Loucy (cell line): ENCODE data around the gene C2CD4C.

Experiments used
- CTCF ChIP-seq: fragments of 200-600 bp; sonication (generic); conservative IDR thresholded peaks from 2 replicates; pipeline ENCODE4 v1.5.1; 2014; ENCODE audit warnings: mild to moderate bottlenecking, antibody characterized with exemption, low read length
- EZH2phosphoT487 ChIP-seq: fragments of 200-600 bp; IDR thresholded peaks from 2 replicates; pipeline ENCODE4 v1.6.1; 2018; ENCODE audit warnings: antibody characterized with exemption, mild to moderate bottlenecking, moderate library complexity, borderline replicate concordance

GRCh38 chr19:364496-365287 lies 44.3 kb downstream of the C2CD4C start:
- TF ChIP-seq CTCF (no peak), EZH2phosphoT487 (no peak)
